GM18520 (cell line): Measurements from ENCODE around the gene MED13L.

Experiments used
- ATAC-seq: cut with Tn5 transposase; IDR thresholded peaks from one replicate; pipeline ENCODE4 v1.9.1; 2021; ENCODE audit not compliant: unreplicated experiment

MED13L gene

DNA sequence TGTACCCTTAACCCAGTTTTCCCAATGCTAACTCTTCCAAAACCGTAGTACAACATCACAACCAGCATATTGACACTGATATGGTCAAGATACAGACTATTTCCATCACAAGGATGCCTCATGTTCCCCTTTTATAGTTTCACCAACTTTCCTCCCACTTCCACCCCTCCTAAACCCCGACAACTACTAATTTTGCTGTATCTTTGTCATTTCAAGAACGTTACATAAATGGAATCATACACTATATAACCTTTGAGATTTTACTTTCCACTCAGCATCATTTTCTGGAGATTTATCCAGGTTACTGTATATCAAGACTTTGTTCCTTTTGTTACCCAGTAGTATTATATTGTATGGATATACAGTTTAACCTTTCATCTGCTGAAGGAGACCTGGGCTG lies 88.9 kb downstream of the MED13L start:
- no peak for ATAC-seq

DNA sequence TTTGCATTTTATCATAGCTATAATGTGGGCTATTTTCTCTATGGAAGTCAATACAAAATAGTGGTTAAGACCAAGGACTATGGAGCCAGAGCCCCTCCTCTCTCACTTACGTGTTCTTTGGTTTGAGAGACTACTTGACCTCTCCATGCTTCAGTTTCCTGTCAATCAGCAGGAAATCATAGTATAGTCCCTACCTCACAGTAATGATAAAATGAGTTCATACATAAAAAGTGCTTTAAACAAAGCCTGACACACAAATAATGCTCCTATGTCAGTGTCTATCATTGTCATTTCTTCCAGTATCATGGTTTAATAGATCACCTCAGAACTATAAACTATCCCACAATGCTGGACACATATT lies 90.4 kb downstream of the MED13L start:
- ATAC-seq, result no peak

GRCh38 chr12:116186482-116187150 lies 90.9 kb downstream of the MED13L start:
- ATAC-seq, result no peak

DNA sequence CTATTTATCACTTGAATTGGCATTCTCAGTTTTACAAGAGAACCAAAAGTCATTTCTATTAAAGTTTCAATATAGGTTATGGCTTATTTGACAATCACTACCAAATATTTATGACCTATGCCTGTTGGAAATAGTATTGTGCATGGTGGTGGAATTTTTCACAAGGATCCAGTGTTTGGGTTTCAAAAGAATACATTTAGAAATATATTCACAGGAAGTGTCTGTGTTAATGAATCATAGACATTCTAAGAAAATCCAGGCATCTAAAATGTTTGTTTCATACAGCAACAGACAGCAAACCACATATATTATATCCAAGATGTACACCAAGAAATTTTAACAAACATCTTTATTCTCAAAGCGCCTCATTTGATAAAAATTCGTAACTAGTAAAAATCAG lies 92.7 kb downstream of the MED13L start:
- no peak for ATAC-seq

GRCh38 chr12:116183741-116184141 lies 93.8 kb downstream of the MED13L start:
- no peak for ATAC-seq

DNA sequence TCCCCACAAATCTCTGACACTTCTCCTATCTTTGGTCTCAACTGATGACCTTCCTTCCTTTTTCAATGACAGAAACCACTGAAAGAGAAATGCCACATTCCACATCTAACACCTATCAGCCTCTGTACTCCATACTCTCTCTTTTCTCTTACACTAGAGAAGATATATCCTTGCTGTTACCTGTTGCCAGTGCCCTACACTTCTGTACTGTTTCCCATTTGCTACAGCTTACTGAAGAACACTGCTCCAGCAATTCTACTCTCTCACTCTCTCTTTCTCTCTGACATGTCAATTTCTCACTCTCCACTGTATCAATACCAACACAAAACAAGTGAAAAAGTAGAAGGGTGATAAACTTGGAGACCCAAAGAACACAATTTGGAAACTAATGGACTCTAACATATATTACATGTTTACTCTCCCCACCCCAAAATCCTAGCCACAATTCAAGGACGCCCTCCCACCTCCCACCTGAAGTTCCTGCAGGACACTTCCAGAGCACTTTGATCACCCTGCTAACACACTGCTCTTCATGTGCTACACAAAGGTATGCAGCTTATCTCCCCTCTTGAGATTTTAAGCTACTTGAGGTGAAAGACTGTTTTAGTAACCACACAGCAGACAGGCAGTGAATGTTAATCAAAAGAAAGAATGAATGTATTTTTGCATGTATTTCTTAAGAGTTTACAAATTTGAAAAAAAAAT lies 95.0 kb downstream of the MED13L start:
- no peak for ATAC-seq

DNA sequence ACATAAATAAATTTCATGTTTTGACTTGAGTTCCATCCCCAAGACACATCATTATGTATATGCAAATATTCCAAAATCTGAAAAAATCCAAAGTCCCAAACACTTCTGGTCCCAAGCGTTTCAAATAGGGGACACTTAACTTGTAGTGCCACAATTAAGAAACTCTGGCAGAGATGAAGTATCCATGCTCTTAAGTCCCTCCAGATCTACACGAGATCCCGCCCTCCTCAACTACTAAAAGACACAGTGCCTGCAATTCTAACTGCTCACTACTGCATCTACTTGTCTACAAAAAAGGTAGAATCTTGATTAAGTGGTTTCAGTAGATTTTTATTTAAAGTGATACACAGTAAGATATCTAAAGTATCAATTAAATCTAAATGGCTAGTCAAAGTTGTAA lies 97.0 kb downstream of the MED13L start:
- ATAC-seq, result no peak

DNA sequence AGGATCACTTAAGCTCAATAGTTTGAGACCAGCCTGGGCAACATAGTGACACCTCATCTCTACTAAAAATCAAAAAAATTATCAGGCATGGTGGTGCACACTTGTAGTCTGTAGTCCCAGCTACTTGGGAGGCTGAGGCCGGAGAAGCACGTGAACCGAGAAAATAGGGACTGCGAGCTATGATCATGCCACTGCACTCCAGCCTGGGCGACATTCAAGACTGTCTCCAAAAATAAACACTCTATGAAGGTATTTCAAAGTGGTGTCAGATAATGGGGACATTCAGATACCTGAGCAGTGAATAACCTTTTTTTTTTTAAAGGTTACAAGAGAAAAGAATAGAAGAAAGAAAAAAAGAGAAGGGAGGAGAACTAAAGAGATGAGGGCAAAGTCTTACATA lies 98.1 kb downstream of the MED13L start:
- ATAC-seq, result no peak

GRCh38 chr12:116177017-116177416 lies 100.5 kb downstream of the MED13L start:
- no peak for ATAC-seq

- no peak for ATAC-seq
Observed at GRCh38 chr12:116174904-116175303, 102.6 kb downstream of the MED13L start.

DNA sequence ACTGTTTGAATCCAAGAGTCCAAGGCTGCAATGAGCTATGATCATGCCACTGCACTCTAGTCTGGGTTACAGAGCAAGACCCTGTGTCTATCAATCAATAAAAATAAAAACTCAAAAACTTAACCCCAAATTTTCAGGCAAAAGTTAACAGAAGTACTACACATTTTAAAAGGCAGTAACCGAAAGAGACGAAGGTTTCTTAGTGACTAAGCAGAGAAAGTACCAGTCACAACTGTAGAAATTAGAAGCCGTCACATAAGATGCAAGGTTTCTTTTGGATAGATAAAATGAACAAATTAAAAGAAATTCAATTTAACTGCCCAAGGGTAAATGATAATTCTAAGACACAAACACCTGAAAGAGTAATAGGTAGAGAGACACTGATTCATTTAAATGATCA lies 103.5 kb downstream of the MED13L start:
- no peak for ATAC-seq

- no peak for ATAC-seq
Observed at GRCh38 chr12:116172224-116172849, 105.2 kb downstream of the MED13L start.

DNA sequence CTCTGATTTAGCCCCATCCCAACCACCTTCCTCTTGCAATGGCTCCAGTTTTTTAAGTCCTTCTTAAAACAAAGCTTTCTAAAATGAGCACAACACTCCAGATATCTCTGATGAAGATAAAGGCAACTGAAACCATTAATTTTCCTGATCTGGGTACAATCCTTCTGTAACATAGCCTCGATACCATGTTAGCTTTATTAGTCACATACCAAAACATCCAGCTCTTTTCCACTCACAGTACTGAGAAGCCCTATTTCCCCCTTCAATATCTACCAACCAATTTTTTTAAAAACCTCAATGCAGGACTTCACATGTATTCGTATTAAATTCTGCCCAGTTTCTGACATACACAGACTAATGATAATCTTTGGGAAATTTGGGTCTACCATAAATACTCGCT lies 105.9 kb downstream of the MED13L start:
- ATAC-seq, result no peak

GRCh38 chr12:116169071-116169470 lies 108.4 kb downstream of the MED13L start:
- no peak for ATAC-seq

DNA sequence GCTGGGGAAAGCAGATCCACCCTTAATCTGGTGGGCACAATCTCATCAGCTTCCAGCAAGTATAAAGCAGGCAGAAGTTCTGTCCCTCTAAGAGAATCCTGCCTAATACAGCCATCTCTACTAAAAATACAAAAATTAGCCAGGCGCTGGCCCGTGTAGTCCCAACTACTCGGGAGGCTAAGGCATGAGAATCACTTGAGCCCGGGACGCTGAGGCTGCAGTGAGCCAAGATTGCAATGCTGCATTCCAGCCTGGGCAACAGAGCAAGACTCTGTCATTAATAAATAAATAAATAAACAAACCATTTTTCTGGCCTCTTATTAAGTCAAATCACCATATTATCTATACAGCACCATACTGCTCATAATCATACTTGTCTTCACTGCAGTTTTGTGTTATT lies 111.2 kb downstream of the MED13L start:
- no peak for ATAC-seq

GRCh38 chr12:116165036-116165425 lies 112.5 kb downstream of the MED13L start:
- no peak for ATAC-seq

DNA sequence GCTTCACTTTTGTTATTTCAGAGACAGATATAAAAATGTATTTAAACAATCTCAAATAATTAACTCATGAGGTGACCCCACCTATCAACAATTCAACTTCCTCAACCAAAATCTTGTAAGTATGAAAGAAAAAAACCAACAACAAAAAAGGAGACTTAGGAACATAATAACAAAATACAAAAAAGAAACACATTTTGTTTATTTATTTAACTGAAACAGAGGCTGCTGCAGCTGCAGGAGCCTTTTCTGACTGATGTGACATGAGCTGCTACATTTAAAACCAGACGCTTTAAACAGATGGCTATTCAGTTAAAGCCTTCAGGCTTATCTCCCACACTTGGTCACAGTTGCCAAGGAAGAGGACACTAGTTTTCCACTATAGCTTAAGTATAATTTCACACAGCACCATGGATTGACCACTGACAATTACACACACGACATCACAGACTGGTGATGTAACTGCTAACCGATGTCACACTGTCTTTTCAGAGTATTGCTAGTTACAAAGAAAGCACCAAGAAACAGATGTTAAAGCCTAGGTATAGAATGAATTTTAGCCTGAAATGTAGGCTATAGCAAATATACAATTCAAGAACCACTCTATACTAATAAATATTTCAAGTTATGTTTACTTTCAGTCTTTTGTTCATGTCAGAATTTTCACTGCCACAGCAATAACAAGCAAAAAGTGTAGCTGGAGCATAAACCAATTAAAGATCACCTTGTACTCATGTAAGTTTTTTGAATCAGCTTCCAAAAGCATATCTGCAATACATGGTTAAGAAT lies 113.0 kb downstream of the MED13L start:
- ATAC-seq, result no peak

DNA sequence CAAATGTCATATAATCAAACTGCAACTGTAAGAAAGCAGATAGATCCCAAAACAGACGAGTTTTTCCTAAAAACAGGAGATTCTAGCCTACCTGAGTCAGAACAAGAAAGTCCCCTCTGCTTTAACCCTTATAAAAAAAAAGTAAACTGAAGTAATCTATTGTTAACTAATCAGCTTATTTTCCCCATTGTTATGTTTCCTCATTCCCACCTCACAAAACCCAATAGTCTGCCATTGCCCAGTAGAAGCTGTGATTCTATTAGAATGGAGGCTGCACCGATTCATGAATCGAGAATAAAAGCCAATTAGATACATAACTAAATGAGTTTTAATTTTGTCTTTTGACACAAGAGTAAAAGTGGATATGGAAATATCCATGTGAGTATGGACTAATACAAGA lies 115.4 kb downstream of the MED13L start:
- no peak for ATAC-seq

DNA sequence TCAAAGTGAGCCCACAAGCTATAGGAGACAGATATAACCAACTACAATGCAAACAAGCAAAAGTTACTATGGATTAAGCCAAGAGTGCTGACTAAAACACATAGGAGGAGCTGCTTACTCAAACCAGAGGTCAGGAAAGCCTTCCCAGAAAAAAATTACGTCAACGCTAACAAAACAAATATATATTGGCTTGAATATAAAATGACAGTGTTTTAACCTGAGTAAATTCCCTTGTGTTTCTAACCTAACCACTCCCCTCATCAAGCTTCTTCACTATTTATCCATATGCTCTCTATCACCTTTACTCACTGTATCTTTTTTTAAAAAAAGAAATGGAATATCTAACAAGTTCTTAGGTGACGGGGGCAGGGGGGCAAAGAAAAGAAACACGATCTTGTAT lies 115.9 kb downstream of the MED13L start:
- ATAC-seq, result no peak

DNA sequence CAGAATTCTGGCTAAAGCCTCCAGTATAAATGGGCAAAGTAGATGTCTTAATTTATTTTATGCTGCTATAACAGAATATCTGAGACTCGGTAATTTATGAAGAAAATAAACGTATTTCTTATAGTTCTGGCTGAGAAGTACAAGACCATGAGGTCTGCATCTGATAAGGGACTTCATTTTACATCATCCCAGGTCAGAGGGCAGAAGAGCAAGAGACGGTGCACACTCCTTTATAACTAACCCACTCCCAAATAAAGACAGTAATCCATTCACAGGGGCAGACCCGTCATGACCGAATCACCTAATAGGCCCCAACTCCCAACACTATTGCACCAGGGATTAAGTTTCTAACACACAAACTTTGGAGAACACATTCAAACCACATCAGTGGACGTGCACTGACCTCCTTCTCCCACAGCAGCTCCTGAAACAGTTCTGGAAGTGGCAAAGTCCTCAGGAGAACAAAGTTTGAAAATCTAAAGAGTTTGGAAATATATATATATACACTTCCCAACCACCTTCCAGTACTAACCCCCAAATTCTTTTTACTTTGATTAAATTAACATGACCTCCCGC lies 116.5 kb downstream of the MED13L start:
- ATAC-seq, result no peak

GRCh38 chr12:116160231-116160630 lies 117.3 kb downstream of the MED13L start:
- ATAC-seq, result no peak
